K562 (cell line): ENCODE results near the gene ILF3. TPM values are rescaled to one million over a fixed set of nuclear protein-coding genes. Genes with fewer than 3 reads are reported as not detected.
A peak's percentile ranks its signal among the peaks of the same experiment; 100 is the strongest.

ENCODE experiments used
- CREM ChIP-seq: IDR thresholded peaks from 2 replicates; pipeline ENCODE4 v1.6.1; 2014; ENCODE audit warnings: antibody characterized with exemption, low read depth
- EHMT2 ChIP-seq: fragments of 450-650 bp; IDR thresholded peaks from 2 replicates; pipeline ENCODE4 v1.6.1; 2018; ENCODE audit warnings: antibody characterized with exemption
- ESRRA ChIP-seq: fragments of 450-650 bp; IDR thresholded peaks from 2 replicates; pipeline ENCODE4 v1.6.1; 2014; ENCODE audit warnings: low read depth, mild to moderate bottlenecking, moderate library complexity, borderline replicate concordance
- GTF2F1 ChIP-seq: IDR thresholded peaks from 2 replicates; pipeline ENCODE4 v1.6.1; 2011; ENCODE audit warnings: low read depth, low read length, improper control_type of control experiment
- HBP1 ChIP-seq: fragments of 450-650 bp; formaldehyde crosslinking; IDR thresholded peaks from 2 replicates; pipeline ENCODE4 v1.4.0; 2022; ENCODE audit warnings: missing genetic modification characterization
- MAZ ChIP-seq, 2 experiments: fragments of 450-650 bp in 1 of 2; sonication (generic) in 1 of 2; formaldehyde crosslinking; IDR thresholded peaks in 1 of 2; conservative IDR thresholded peaks in 1 of 2; 2 replicates each; pipeline versions ENCODE4 v1.4.0 to v1.5.0; 2020; ENCODE audit warnings: mild to moderate bottlenecking in 1 of 2, missing genetic modification reagents in 1 of 2
- MNT ChIP-seq, 2 experiments: fragments of 450-650 bp; conservative IDR thresholded peaks; 2 replicates each; pipeline ENCODE4 v1.6.1; 2017; ENCODE audit warnings: mild to moderate bottlenecking in 2 of 2, moderate library complexity in 2 of 2
- NEUROD1 ChIP-seq: fragments of 150-350 bp; IDR thresholded peaks from 2 replicates; pipeline ENCODE4 v1.6.1; 2014; ENCODE audit warnings: borderline replicate concordance, low read length, low read depth; ENCODE audit not compliant: partially characterized antibody
- PRMT5 ChIP-seq: sonication (generic); formaldehyde crosslinking; IDR thresholded peaks from 2 replicates; pipeline ENCODE4 v1.5.0; 2020; ENCODE audit warnings: missing genetic modification reagents
- RHOXF2B ChIP-seq: fragments of 250-450 bp; sonication (Bioruptor Pico); conservative IDR thresholded peaks from 2 replicates; pipeline ENCODE4 v1.5.1; 2021
- SIN3B ChIP-seq: fragments of 450-650 bp; IDR thresholded peaks from 2 replicates; pipeline ENCODE4 v1.6.1; 2017; ENCODE audit warnings: low read depth, mild to moderate bottlenecking, moderate library complexity
- TBL1XR1 ChIP-seq, 2 experiments: IDR thresholded peaks; 2 replicates each; pipeline ENCODE4 v1.6.1; 2012; ENCODE audit warnings: improper control_type of control experiment in 2 of 2, low read length in 2 of 2, mild to moderate bottlenecking in 1 of 2
- TCF7 ChIP-seq: sonication (generic); IDR thresholded peaks from 2 replicates; pipeline ENCODE4 v1.6.1; 2016; ENCODE audit warnings: antibody characterized with exemption, borderline replicate concordance
- TOE1 ChIP-seq, 2 experiments: fragments of 450-650 bp in 1 of 2; sonication (generic) in 1 of 2; formaldehyde crosslinking in 1 of 2; IDR thresholded peaks; 2 replicates each; pipeline versions ENCODE4 v1.7.1 to v1.8.0; 2016 to 2022; ENCODE audit warnings: borderline replicate concordance in 2 of 2, mild to moderate bottlenecking in 2 of 2, antibody characterized with exemption in 1 of 2, inconsistent platforms in 1 of 2, low read depth in 1 of 2, missing genetic modification reagents in 1 of 2, moderate library complexity in 1 of 2
- U2AF2 ChIP-seq: fragments of 200-400 bp; formaldehyde crosslinking; optimal IDR thresholded peaks from 2 replicates; pipeline ENCODE3; 2017; ENCODE audit warnings: low read depth, mild to moderate bottlenecking, low read length
- XRCC3 ChIP-seq: fragments of 450-650 bp; IDR thresholded peaks from 2 replicates; pipeline ENCODE4 v1.6.1; 2017; ENCODE audit warnings: mild to moderate bottlenecking, moderate library complexity
- ZBTB2 ChIP-seq: fragments of 450-650 bp; IDR thresholded peaks from 2 replicates; pipeline ENCODE4 v1.6.1; 2016; ENCODE audit warnings: antibody characterized with exemption
- ZNF12 ChIP-seq: sonication (generic); formaldehyde crosslinking; IDR thresholded peaks from 2 replicates; pipeline ENCODE4 v1.4.0; 2020; ENCODE audit warnings: mild to moderate bottlenecking, missing genetic modification reagents
- ZNF23 ChIP-seq: fragments of 250-450 bp; sonication (Bioruptor Pico); IDR thresholded peaks from 2 replicates; pipeline ENCODE4 v1.4.0; 2020; ENCODE audit warnings: mild to moderate bottlenecking
- ZNF280B ChIP-seq: fragments of 250-450 bp; sonication (Bioruptor Pico); IDR thresholded peaks from 2 replicates; pipeline ENCODE4 v1.5.1; 2021; ENCODE audit warnings: mild to moderate bottlenecking
- ZNF766 ChIP-seq: fragments of 200-800 bp; sonication (Bioruptor generic); conservative IDR thresholded peaks from 2 replicates; pipeline ENCODE4 v1.6.1; 2016; ENCODE audit warnings: missing genetic modification characterization, missing compliant biosample characterization
- polyA plus RNA-seq, 8 experiments: library from polyadenylated mRNA; depleted of rRNA in 4 of 8; stranded (reverse) in 5 of 8; unstranded in 3 of 8; fragments of >200 nt; fragmentation: Nextera tagmentation in 2 of 8; fragmentation: Illumina TruSeq in 1 of 8; extraction: Ambion mirVana in 2 of 8; extraction: Trizol in 1 of 8; gene quantifications; 2 replicates each; pipeline versions ENCODE4 v1.2.1 to v1.2.3, GENCODE V29; 2011 to 2014; ENCODE audit warnings: inconsistent platforms in 1 of 8, missing spikeins in 1 of 8
- total RNA-seq, 7 experiments: library from RNA; depleted of rRNA in 6 of 7; stranded (reverse); fragments of >200 nt in 6 of 7; fragmentation: Illumina TruSeq in 2 of 7; extraction: Trizol in 2 of 7; gene quantifications; 2 replicates each; pipeline versions ENCODE4 v1.2.1 to v1.2.3, GENCODE V29; 2011 to 2021; ENCODE audit warnings: low replicate concordance in 1 of 7

ILF3 gene
- total and polyA plus RNA-seq, 9 of the 15 experiments (the other 6 are each of a cell fraction or from before 2014, with no cell fraction given) = 26.0 to 453 (median 175) TPM

- TF ChIP-seq ZNF280B (CRISPR knock-in tag) = no peak
- 0 out of 2 replicates have a peak, but pooled peaks have one; percentile 50 for TF ChIP-seq TCF7
- peak; percentile 93 to 96 for TF ChIP-seq MNT (conservative IDR thresholded peaks at IDR 0.05)
- TF ChIP-seq PRMT5 (CRISPR knock-in tag) = peak; percentile 97
- no peak for TF ChIP-seq RHOXF2B (CRISPR knock-in tag)
- TF ChIP-seq SIN3B = 0 out of 2 replicates have a peak, but pooled peaks have one; percentile 52
- peak; percentile 59 to 97; a peak in 3 of 4 replicates for TF ChIP-seq MAZ (CRISPR knock-in tag; conservative IDR thresholded peaks at IDR 0.05 in 1 of 2, IDR thresholded peaks at IDR 0.05 in 1 of 2)
- no peak for TF ChIP-seq XRCC3
- TF ChIP-seq EHMT2 = peak; percentile 99
- TF ChIP-seq GTF2F1 = no peak
- 0 out of 2 replicates have a peak, but pooled peaks have one; percentile 53 for TF ChIP-seq ZNF12 (CRISPR knock-in tag)
- TF ChIP-seq TBL1XR1 (IDR thresholded peaks at IDR 0.05; ENCODE audit: low read length in 2 of 2) = peak in 1 of 2 experiments; percentile 56; a peak in 2 of 4 replicates
- peak; percentile 49; the same call in 1 of the 2 replicates for TF ChIP-seq ESRRA
- TF ChIP-seq CREM = peak; percentile 68
- TF ChIP-seq ZNF23 (CRISPR knock-in tag) = no peak
- no peak for TF ChIP-seq TOE1 (IDR thresholded peaks at IDR 0.05; ENCODE audit: borderline replicate concordance)
- no peak for TF ChIP-seq TOE1 (CRISPR knock-in tag; IDR thresholded peaks at IDR 0.05; ENCODE audit: borderline replicate concordance, low read depth)
- TF ChIP-seq HBP1 (CRISPR knock-in tag) = no peak
- TF ChIP-seq ZBTB2 = peak; percentile 63; the same call in 1 of the 2 replicates
- 0 out of 2 replicates have a peak, but pooled peaks have one; percentile 42 for TF ChIP-seq ZNF766 (CRISPR knock-in tag)
- peak; percentile 61 for TF ChIP-seq NEUROD1
- TF ChIP-seq U2AF2 = no peak
Measured at GRCh38 chr19:10695401-10696398, 41.6 kb downstream of the ILF3 start (continued).
